ENCODE results near the gene RPH3AL.

DNA sequence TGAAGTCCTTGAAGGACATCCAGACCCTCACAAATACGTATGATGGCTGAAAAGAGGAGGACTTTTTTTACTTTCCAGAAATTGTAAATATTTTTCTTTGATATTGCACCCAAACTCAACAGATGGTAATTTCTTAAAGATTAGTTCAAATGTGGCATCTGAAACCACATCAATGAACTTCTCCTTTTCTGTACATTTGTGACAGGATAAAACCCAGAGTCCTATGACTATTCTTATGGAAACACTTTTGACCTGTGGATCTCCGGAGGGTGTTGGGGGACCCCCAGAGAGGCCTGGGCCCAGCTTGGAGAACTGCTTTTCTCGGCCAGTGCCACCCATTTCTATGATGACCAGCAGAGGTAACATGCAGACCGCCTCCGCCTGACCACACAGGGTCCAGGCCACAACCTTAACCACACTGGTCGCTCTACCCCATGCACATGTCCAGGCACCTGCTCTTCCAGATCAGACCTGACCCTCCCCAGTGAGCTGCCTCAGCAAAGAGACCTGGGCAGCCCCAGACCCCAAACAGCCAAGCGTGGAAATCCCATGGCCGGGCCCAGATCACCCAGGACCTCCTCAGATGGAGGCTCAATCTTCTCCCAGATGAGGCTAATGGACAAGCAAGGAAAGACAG, 22.7 kb downstream of the RPH3AL start:
- TF ChIP-seq, protein P1, sequence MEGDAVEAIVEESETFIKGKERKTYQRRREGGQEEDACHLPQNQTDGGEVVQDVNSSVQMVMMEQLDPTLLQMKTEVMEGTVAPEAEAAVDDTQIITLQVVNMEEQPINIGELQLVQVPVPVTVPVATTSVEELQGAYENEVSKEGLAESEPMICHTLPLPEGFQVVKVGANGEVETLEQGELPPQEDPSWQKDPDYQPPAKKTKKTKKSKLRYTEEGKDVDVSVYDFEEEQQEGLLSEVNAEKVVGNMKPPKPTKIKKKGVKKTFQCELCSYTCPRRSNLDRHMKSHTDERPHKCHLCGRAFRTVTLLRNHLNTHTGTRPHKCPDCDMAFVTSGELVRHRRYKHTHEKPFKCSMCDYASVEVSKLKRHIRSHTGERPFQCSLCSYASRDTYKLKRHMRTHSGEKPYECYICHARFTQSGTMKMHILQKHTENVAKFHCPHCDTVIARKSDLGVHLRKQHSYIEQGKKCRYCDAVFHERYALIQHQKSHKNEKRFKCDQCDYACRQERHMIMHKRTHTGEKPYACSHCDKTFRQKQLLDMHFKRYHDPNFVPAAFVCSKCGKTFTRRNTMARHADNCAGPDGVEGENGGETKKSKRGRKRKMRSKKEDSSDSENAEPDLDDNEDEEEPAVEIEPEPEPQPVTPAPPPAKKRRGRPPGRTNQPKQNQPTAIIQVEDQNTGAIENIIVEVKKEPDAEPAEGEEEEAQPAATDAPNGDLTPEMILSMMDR (IDR thresholded peaks at IDR 0.05): no peak
- no peak for TF ChIP-seq POLR2A (IDR thresholded peaks at IDR 0.05)

Data from transverse colon (tissue), 3 donors.